Breast epithelium (tissue), 3 donors: ENCODE results near the gene CRTC1.

ENCODE experiments used
- CTCF ChIP-seq, 3 donors: fragments of 450-650 bp; IDR thresholded peaks; one replicate each; pipeline ENCODE4 v1.5.1; 2016 to 2017; ENCODE audit warnings: antibody characterized with exemption in 3 of 3, mild to moderate bottlenecking in 3 of 3, moderate library complexity in 3 of 3
- POLR2A ChIP-seq: fragments of 450-650 bp; IDR thresholded peaks from one replicate; pipeline ENCODE4 v1.6.1; 2016; ENCODE audit warnings: antibody characterized with exemption, mild to moderate bottlenecking, moderate library complexity
- POLR2AphosphoS5 ChIP-seq, 3 donors: sonication (generic); formaldehyde crosslinking; IDR thresholded peaks; one replicate each; pipeline ENCODE4 v1.6.1; 2017; ENCODE audit warnings: antibody characterized with exemption in 3 of 3

GRCh38 chr19:18713550-18714117 is 30.2 kb downstream of the CRTC1 start:
- no peak for TF ChIP-seq CTCF (IDR thresholded peaks at IDR 0.05)
- TF ChIP-seq POLR2A = no peak
- no peak for TF ChIP-seq POLR2AphosphoS5 (IDR thresholded peaks at IDR 0.05)
